ENCODE data around the gene SFXN5. TPM values are rescaled to one million over a fixed set of nuclear protein-coding genes. Genes with fewer than 3 reads are reported as not detected.
A peak's percentile ranks its signal among the peaks of the same experiment; 100 is the strongest.

SFXN5 gene
- total and polyA plus RNA-seq, 2 of the 8 experiments (the other 6 are each of a cell fraction or from before 2014, with no cell fraction given): 29.3 to 33.1 TPM

GRCh38 chr2:72958542-72959385 lies 112.7 kb downstream of the SFXN5 start:
- Histone ChIP-seq H3K4me3 (ENCODE audit: extremely low read depth in 1 of 4, insufficient read depth in 2 of 4, low read depth in 3 of 4, low read length in 4 of 4) (no peak overlapping the region), H3K23me2 (ENCODE audit: low read depth, low read length) (no peaks in the 10 kb centered on the region), H3K4ac (replicated peaks; ENCODE audit: insufficient read length, low read depth, low read length) (no peak overlapping the region), H2BK5ac (ENCODE audit: low read depth, low read length) (0 out of 2 replicates have a peak overlapping the region, but pooled peaks have one; percentile 75), H2BK15ac (ENCODE audit: low read length) (no peak overlapping the region), H4K20me1 (replicated peaks in 1 of 2; ENCODE audit: control insufficient read depth in 1 of 2, insufficient read depth in 2 of 2, low read length in 2 of 2) (no peaks in the 10 kb centered on the region), H3K18ac (ENCODE audit: extremely low read depth, low read length) (peak overlapping the region; percentile 62; the same call in 1 of the 2 replicates), H3K79me1 (ENCODE audit: low read depth, low read length) (no peaks in the 10 kb centered on the region), H3K4me1 (replicated peaks in 1 of 4; ENCODE audit: control insufficient read depth in 3 of 4, insufficient read depth in 4 of 4, low read length in 3 of 4) (peaks cover 12 to 25% (median 16%) of the 10 kb centered on the region in 4 experiments), H3K36me3 (ENCODE audit: control insufficient read depth in 2 of 4, insufficient read depth in 4 of 4, low read length in 3 of 4) (no peaks in the 10 kb centered on the region), H3K9ac (replicated peaks in 1 of 4; ENCODE audit: extremely low read depth in 1 of 4, low read depth in 3 of 4, low read length in 3 of 4) (no peak overlapping the region), H3K27ac (ENCODE audit: low read depth, low read length) (no peak overlapping the region), H2BK12ac (ENCODE audit: low read depth, low read length) (peak overlapping the region; percentile 84; the same call in 1 of the 2 replicates), H2BK120ac (replicated peaks; ENCODE audit: low read depth, low read length) (no peak overlapping the region), H3K14ac (ENCODE audit: insufficient read length) (no peak overlapping the region), H2BK20ac (ENCODE audit: low read length) (no peak overlapping the region), H3K56ac (replicated peaks; ENCODE audit: insufficient read length, low read depth, low read length) (no peak overlapping the region), H3K9me3 (ENCODE audit: insufficient read depth in 2 of 2, low read depth in 1 of 2, low read length in 1 of 2) (no peaks in the 10 kb centered on the region), H4K8ac (ENCODE audit: extremely low read depth, insufficient read depth, low read length) (no peak overlapping the region), H4K91ac (replicated peaks; ENCODE audit: insufficient read length, low read length) (peak overlapping the region; percentile 1), H3K23ac (ENCODE audit: insufficient read length) (no peak overlapping the region), H3K27me3 (replicated peaks in 1 of 4; ENCODE audit: control insufficient read depth in 3 of 4, extremely low read depth in 1 of 4, insufficient read depth in 3 of 4, low read length in 3 of 4) (peaks cover 0 to 5% (median 0%) of the 10 kb centered on the region in 4 experiments; a peak in 1 of 7 replicates), H2AFZ (ENCODE audit: low read length) (no peak overlapping the region), H3K79me2 (ENCODE audit: control insufficient read depth in 1 of 2, insufficient read depth in 2 of 2, low read length in 2 of 2) (no peaks in the 10 kb centered on the region), H2AK5ac (ENCODE audit: low read depth, low read length) (no peak overlapping the region), H4K5ac (ENCODE audit: insufficient read length, low read depth, low read length) (no peak overlapping the region), H3K4me2 (ENCODE audit: insufficient read depth in 1 of 2, low read depth in 2 of 2, low read length in 2 of 2) (no peak overlapping the region)
- no peak for DNase-seq (ENCODE audit: low read depth in 1 of 2, low spot score in 2 of 2)
- ChIA-PET POLR2A (ENCODE audit: partially characterized antibody) (interaction anchor here (1.6 kb wide), 1 partner anchor 18 kb away, joined by 4 read pairs; no protein-coding TSS in a partner anchor), CTCF (ENCODE audit: partially characterized antibody) (interaction anchor here (0.7 to 2.3 kb wide), 7 partner anchors 12 to 71 kb away, joined by 3 to 7 read pairs (median 4); partner anchors contain the start of gene SPR)
- WGBS, 2 experiments (ENCODE audit: extremely low coverage in 1 of 2, insufficient coverage in 1 of 2, insufficient read length in 1 of 2, insufficient replicate concordance in 2 of 2, low coverage in 1 of 2, low lambda C conversion rate in 2 of 2, missing lambda C conversion rate in 1 of 2): 95% methylated on average over 12 of the region's 13 CpGs; no CpG with 5 or more reads in 1 of the 2 experiments
- no peak for FAIRE-seq
- TF ChIP-seq SIN3A (conservative IDR thresholded peaks at IDR 0.05 in 1 of 2, IDR thresholded peaks at IDR 0.05 in 1 of 2; ENCODE audit: low read depth in 1 of 2, low read length in 2 of 2): no peak
- TF ChIP-seq ZNF274 (IDR thresholded peaks at IDR 0.05; ENCODE audit: borderline replicate concordance, extremely low read depth, low read length): no peak
- no peak for TF ChIP-seq ATF3 (IDR thresholded peaks at IDR 0.05; ENCODE audit: insufficient read depth, low read depth, low read length)
- TF ChIP-seq CEBPB (IDR thresholded peaks at IDR 0.05; ENCODE audit: low read depth, low read length): no peak
- TF ChIP-seq SAP30 (IDR thresholded peaks at IDR 0.05; ENCODE audit: insufficient read depth, insufficient replicate concordance, low read length): no peak
- TF ChIP-seq PHF8 (conservative IDR thresholded peaks at IDR 0.05; ENCODE audit: low read depth, low read length): no peak
- TF ChIP-seq NANOG (IDR thresholded peaks at IDR 0.05; ENCODE audit: insufficient read depth, low read depth, low read length, poor library complexity, severe bottlenecking): no peak
- no peak for TF ChIP-seq CBX8 (IDR thresholded peaks at IDR 0.05; ENCODE audit: borderline replicate concordance, low read depth, low read length)
- TF ChIP-seq HDAC6 (IDR thresholded peaks at IDR 0.05; ENCODE audit: low read depth, low read length): no peak
- TF ChIP-seq CTBP2 (IDR thresholded peaks at IDR 0.05; ENCODE audit: borderline replicate concordance, insufficient read depth, insufficient read length, low read length): no peak
